Measurements from ENCODE around the gene ZNF410. TPM values are rescaled to one million over a fixed set of nuclear protein-coding genes. Genes with fewer than 3 reads are reported as not detected.
"Not testable (repeated sequence)": the region's sequence is repeated elsewhere in the genome, so short reads cannot be mapped to it uniquely, and the experiment has no call there.

The ZNF410 gene
- total RNA-seq, 1 donor from 2014 or later: 71.3 TPM

GRCh38 chr14:73884438-73885190, 2.0 kb upstream of the ZNF410 start:
- peak; percentile 50 for FAIRE-seq

DNA sequence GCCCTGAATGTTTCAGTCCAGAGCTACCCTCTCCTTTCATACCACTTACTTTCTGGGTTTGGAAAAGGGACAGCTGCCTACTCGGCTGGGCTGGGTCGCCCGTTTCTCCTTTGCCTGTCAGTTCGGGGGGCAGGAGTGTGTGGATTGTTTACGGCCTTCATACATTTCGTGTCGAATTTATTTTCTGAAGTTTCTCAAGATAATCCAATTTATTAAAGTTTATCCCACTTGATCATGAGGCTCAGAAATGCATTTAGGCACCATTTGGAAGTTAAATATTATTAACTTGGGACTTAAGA, 608 bp downstream of the ZNF410 start:
- DNase-seq (ENCODE audit: low spot score in 2 of 2) (no peak), FAIRE-seq (no peak)

More at GRCh38 chr14:73884438-73885190, 2.0 kb upstream of the ZNF410 start:
- DNase-seq (ENCODE audit: low spot score in 2 of 2): no peak

DNA sequence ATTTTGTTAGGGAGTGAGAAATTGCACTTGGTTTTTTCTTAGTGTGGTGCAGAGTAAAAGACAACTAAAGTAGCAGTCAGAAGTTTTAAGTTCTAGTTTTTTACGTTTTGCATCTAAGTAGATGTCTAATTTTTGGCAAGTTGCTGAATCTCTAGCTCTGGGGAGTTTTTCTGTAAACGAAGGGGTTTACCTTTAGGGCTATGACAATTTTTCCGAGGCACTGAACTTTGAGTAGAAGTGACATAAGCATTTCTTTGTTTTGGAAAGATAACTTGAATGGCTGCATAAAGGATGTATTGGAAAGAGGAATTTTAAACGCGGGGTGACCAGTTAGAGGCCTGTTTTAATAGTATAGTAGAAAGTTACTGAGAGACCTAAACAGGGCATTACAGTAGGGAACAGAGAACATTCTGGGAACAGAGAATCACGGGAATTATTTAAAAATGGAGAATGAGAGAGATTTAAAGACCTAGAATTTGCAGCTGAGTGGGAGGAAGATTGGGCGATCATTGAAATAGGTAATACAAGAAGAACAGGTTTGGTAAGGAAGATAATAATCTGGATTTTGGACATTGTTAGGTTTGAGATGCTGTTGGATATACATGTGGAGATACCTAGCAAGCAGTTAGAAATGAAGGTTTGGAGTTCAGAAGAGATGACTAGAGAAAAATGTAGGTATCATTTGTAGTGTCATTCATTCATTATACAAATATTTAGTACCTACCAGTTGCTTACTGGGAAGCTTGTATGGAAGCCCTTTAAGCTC, 1.2 kb downstream of the ZNF410 start:
- no peak for FAIRE-seq
- no peak for DNase-seq (ENCODE audit: low spot score in 2 of 2)

DNA sequence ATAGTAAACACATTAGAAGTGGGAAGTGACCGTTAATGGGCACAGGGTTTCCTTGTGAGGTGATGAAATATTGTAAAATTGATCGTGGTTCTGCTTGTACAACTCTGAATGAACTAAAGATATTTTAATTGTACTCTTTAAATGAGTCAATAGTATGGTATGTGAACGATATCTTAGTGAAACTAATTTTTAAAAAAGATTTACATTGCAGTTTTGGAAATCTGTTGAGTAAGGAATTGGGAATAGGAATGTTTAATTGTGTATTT, 1.7 kb downstream of the ZNF410 start:
- FAIRE-seq (no peak), DNase-seq (ENCODE audit: low spot score in 2 of 2) (no peak)

DNA sequence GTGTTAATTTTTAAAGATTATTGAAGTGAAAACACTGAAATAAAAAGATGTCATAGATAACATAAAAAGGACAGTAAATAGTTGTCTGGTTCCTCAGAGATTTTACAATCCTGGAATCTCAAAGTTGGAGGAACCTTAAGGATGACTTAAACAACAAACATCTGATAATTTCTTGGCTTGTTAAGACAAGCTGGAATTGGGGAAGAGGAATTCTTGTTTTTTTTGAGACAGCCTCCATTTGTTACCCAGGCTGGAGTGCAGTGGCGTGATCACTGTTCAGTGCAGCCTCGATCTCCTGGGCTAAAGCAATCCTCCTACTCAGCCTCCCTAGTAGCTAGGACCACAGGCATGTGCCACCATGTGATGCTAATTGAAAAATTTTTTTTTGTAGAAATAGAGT, 2.3 kb downstream of the ZNF410 start:
- no peak for DNase-seq (ENCODE audit: low spot score in 2 of 2)
- no peak for FAIRE-seq

DNA sequence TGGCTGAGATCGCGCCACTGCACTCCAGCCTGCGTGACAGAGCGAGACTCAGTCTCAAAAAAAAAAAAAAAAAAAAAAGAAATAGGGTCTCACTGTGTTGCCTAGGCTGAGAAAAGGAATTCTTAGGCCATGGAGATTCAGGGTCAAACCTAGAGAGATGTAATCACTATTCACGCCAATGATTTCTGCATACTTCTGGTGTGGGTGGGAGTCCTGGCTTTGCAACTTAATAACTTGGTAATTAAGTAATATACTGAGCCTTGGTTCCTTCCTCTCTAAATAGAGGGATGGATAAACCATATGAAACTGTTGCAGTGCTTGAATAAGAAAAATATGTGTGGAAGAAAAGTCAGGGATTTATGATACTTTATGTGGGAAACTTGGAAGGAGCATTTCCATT, 2.7 kb downstream of the ZNF410 start:
- DNase-seq (ENCODE audit: low spot score in 2 of 2): no peak
- FAIRE-seq: no peak

- not testable (repeated sequence) for DNase-seq (ENCODE audit: low spot score in 2 of 2); FAIRE-seq
Measured at GRCh38 chr14:73894180-73894687, 7.6 kb downstream of the ZNF410 start.

DNA sequence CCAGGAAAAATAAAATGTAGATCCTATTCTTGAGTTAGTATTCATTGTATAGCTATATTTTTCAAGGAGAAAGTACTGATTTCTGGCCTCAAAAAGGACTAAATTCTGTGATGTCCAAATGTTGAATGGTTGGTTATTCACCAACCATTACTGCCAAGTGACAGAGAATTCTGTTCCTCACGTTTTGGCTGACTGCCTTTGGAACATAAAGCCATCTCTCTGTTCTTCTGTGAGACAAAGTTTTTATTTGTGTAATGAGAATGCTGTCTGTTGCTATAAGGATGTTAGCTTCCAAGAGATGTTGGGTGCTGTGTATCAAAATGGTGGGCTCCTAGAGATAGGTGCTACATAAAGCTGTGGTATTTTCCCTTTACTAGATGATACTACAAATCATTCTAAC, 9.3 kb downstream of the ZNF410 start:
- no peak for DNase-seq (ENCODE audit: low spot score in 2 of 2)
- no peak for FAIRE-seq

- DNase-seq (ENCODE audit: low spot score in 2 of 2) (no peak), FAIRE-seq (no peak)
Measured at GRCh38 chr14:73896521-73896920, 9.9 kb downstream of the ZNF410 start.

- no peak for FAIRE-seq
- no peak for DNase-seq (ENCODE audit: low spot score in 2 of 2)
Measured at GRCh38 chr14:73903028-73903427, 16.4 kb downstream of the ZNF410 start.

- no peak for FAIRE-seq
- DNase-seq (ENCODE audit: low spot score in 2 of 2): no peak
Measured at GRCh38 chr14:73909681-73910080, 23.0 kb downstream of the ZNF410 start.

DNA sequence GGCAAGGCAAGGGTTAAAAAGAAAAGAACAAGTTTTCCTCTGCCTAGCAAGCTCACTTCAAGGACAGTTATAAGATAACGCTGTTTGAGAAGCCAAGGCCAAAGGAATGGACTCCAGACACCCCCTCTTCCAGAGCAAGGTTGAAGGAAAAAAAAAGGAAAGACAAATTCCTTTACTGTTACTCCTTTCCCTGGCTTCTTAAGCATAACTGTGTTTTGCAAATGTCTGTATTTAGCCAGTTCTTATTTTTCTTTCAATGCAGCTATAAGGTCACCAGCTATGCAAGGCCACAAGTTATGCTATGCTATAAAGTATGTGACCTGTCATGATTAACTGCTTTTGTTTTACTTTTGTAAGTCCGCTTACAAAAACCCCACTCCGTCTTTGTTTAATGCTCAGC, 26.6 kb downstream of the ZNF410 start:
- DNase-seq (ENCODE audit: low spot score in 2 of 2) (no peak), FAIRE-seq (no peak)

GRCh38 chr14:73916324-73916723, 29.7 kb downstream of the ZNF410 start:
- FAIRE-seq (no peak), DNase-seq (ENCODE audit: low spot score in 2 of 2) (no peak)

- not testable (repeated sequence) for FAIRE-seq; DNase-seq (ENCODE audit: low spot score in 2 of 2)
Measured at GRCh38 chr14:73919457-73919856, 32.8 kb downstream of the ZNF410 start.

- FAIRE-seq (no peak), DNase-seq (ENCODE audit: low spot score in 2 of 2) (no peak)
Measured at GRCh38 chr14:73924337-73924736, 37.7 kb downstream of the ZNF410 start.

DNA sequence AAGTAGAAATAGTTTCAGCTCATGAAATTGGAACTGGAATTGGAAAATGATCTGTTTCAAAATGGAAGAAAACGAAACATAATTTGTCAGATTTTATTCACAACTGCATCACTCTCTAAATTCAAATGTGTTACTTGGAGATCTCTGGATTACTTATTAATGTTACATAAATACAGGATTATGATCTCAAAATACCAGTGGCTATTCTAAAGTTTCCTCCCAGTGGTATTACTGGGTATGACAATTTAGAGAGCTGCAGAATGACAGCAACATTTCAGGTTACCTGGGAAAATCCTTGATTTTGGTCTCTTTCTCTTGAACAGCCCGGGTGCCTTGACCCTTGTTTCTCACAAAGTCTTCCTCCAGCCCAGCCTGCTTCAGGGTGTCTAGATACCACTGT, 49.0 kb downstream of the ZNF410 start:
- FAIRE-seq: peak; percentile 3
- no peak for DNase-seq (ENCODE audit: low spot score in 2 of 2)

DNA sequence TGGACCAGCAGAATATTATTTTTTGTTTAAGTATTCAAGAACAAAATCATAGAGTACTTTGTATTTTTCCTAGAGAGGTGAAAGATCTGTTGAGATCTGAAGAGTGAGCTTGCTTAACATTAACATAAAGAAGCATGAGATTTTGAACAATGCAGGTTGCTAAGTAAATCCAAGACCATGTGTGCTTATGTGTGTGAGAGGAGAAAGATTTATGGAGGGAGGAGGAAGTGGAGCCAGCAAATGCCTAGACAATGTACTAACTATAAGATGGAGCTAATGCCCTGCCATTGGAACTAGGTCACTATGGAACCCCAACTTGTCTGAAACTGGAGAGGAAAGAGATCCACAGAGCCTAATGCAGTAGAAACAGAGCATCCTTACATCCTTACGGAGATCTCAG, 49.9 kb downstream of the ZNF410 start:
- no peak for FAIRE-seq

GRCh38 chr14:73937012-73937411, 50.4 kb downstream of the ZNF410 start:
- FAIRE-seq (no peak), DNase-seq (ENCODE audit: low spot score in 2 of 2) (no peak)

More for the DNA sequence above, 49.9 kb downstream of the ZNF410 start:
- DNase-seq (ENCODE audit: low spot score in 2 of 2): no peak

DNA sequence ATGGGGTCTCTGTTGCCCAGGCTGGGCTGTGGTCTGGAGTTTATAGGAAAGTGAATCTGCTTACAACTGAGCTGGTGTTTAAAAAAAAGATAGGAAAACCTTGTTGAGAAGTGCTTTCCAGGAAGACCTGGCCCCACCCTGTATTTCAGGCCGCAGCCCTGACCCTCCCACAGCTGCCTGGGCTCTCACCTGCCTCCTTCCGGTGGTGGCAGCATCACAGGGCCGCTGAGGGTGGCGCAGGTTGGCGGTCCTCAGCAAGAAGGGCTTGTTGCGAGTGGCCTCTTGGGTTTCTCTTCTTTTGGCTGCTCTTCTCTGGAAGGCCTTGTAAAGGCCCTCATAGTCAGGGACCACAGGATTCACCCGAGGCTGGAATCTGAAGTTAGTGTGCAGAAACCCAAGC, 55.5 kb downstream of the ZNF410 start:
- DNase-seq (ENCODE audit: low spot score in 2 of 2) (no peak), FAIRE-seq (no peak)

GRCh38 chr14:73943083-73943482, 56.4 kb downstream of the ZNF410 start:
- FAIRE-seq: no peak
- DNase-seq (ENCODE audit: low spot score in 2 of 2): peak in 1 of 2 donors; percentile 22

DNA sequence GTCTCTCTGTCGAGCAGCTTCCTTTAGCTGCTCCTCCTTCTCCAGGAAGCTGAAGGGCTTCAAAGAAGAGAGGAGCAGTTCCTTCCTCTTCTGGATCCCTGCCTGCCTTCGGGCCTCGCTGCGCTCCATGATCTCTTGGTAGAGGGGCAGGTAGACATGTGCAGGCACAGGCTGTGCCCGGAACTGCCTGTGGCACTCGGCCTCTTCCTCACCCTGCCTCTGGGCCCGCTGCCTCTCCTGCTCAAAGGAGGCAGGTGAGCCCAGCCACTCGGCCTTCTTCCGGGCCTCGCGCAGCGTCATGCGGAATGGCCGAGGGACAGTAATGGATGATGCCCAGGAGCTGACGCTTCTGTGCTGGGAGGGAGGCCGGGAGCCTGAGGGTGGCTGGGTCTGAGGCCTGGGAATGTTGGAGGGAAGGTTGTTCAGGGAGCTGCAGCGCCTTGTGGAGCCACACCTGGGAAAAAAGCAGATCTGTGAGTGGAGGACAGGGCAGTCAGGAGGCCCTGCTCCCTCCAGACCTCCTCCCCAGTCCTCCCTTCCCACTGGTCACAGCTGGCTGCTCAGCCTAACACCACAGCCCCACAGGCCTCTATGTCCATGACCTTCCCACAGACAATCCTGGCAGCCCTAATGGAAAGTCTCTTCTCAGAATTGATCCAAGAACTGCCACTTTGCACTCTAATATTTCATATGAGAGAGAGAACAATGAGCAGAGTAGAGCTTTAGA, 57.9 kb downstream of the ZNF410 start:
- no peak for FAIRE-seq
- DNase-seq (ENCODE audit: low spot score in 2 of 2): no peak
